Activated CD4-positive, alpha-beta T cell treated with anti-CD3 and anti-CD28 coated beads for 4 hours (primary cell): ENCODE data around the gene GTPBP3.
"Not testable (repeated sequence)": the region's sequence is repeated elsewhere in the genome, so short reads cannot be mapped to it uniquely, and the experiment has no call there.

Experiments used
- DNase-seq, 2 donors: peaks; one replicate each; pipeline ENCODE4 v3.0.0-alpha.2; 2020

The GTPBP3 gene

GRCh38 chr19:17341845-17342244 lies 4.5 kb downstream of the GTPBP3 start:
- DNase-seq, result no peak

DNA sequence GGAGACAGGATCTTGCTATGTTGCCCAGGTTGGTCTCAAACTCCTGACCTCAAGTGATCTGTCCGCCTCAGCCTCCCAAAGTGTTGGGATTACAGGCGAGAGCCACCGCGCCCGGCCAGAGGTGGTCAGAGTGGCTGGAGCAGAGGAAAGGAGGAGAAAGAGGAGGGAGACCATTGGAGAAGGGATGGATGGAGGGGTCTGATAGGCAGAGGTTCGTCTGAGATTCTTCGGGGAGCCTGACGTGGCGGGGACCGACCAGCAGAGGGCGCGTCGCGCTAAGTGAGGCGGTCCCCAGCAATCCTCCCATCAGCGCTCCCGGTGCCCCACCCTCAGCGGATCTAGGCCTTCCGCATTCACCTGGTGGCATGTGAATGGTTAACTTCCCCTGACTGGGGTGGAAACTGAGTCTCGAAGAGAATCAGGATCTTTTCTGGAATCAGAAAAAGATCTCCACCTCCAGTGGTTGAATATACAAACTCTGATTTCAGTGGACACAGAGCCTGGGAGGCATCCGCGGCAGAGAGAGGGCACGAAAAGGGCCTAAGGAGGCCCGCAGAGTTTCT lies 8.8 kb downstream of the GTPBP3 start:
- peak; percentile 64 to 78 for DNase-seq

DNA sequence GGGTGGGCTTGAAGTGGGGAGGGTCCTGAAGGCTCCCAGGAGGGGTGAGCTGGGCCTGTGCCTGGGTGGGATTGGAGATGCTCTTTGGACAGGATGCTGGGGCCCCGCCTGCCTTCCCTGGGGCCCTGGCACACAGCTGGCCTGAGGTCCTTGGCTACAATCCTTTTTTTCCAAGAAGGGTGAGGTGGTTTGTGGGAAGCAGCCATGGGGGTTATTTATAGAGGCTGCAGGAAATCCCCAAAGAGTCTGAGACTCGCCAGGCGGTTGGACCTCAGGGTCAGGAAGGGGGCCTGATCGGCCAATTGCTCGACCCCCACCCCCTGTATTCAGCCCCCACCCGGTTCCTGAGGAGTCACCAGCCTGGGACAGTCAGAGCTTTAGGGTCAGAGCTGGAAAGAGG lies 10.0 kb downstream of the GTPBP3 start:
- no peak for DNase-seq

DNA sequence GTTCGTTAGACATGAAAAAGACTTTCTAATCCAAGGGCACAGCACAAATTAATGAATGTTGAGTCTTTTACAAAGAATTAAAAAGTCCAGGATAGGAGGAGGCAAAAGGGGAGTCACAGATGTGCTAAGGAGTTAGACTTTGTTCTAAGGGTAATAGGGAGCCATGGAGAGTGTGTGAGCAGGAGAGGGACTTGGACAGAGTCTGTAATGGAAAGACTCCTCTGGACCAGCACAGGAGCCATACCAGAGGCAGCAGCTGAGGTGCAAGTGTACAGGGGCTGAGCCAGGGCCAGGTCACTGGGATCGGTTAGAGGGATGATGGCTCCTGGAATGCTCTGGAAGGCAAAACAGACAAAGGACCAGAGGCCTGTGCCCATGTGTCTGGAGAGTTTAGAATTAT lies 10.5 kb downstream of the GTPBP3 start:
- no peak for DNase-seq

- DNase-seq, result no peak
These were observed 11.3 kb downstream of the GTPBP3 start for GRCh38 chr19:17348700-17349099.

DNA sequence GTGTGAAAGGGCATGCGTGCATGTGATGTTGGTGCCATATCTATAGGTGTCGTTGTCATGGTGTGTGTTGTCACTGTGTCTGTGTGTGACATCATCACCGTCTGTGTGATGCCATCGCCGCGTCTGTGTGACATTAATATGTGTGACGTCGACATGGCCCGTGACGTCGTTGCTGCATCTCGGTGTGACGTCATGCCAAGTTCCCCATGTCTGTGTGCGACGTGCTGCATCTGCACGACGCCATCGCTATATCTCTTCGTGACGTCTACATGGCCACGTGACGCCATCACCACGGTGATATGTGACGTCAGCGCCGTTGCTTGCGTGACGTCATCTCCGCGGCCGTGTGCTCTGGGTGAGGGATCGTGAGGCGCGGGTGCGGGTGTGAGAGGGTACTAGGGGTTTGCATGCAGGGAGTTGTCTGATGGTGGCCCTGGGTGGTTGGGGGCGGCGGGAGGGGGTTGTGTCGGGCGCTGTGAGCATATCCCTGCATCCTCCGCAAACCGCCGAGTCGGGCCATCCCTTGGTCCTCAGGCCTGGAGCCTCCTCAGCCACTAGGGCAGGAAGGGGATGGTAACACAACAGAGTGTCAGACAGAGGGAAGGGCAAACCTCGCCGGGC lies 14.6 kb downstream of the GTPBP3 start:
- no peak for DNase-seq

- DNase-seq, result no peak
These were observed 15.4 kb downstream of the GTPBP3 start for GRCh38 chr19:17352608-17353280.

GRCh38 chr19:17353386-17353785 lies 16.0 kb downstream of the GTPBP3 start:
- DNase-seq, result no peak

DNA sequence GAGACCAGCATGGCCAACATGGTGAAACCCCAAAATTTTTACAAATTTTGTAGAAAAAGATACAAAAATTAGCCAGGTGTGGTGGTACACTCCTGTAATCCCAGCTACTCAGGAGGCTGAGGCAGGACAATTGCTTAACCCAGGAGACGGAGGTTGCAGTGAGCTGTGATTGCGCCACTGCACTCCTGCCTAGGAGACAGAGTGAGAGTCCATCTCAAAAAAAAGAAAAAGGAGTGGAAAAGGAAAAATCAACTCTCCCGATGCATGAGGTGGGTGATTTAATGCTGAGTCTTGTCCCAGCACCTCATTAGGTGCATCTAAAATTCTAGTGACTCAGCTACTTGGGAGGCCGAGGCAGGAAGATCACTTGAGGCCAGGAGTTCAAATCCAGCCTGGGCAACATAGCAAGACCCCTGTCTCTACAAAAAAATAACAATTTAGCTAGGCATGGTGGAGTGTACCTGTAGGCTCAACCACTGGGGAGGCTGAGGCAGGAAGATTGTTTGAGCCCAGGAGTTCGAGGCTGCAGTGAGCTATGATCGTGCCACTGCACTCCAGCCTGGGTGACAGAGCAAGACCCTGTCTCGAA lies 19.8 kb downstream of the GTPBP3 start:
- no peak for DNase-seq

DNA sequence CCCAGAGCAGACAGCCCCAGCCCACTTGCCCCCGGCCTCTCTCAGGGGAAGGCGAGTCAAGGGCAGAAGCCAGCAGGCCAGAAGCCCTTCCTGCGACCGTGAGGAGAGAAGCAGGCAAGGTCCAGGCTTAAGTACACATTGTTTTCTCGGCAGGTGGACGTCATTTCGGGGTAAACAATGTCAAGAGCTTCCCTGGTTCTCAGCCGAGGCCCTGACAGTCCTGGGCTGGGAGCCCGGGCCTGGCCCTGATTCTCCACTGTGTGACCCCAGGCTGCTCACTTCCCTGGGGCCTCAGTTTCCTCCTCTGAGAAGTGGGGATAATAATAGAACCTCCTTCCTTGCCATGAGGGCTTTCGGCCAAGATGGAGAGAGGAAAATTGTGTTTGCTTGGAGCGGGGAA lies 20.4 kb downstream of the GTPBP3 start:
- DNase-seq, result no peak

DNA sequence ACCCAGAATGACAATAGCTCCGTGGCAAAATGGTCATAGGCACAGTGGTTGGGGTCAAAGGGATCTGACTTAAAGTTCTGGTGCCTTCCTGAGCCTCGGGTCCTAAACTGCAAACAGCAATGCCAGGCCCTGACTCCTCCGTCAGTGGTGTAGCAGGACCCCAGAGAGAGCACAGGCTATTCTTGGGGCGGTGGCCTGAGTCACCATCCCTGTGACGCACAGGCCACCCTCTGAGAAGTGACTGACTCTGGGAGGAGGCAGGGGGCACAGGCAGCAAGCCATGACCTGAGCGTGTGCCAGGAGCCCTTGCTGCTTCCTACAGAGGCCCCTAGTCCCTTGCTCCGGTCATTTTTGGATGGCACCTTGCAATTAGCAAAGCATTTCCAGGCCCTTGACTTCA lies 21.0 kb downstream of the GTPBP3 start:
- no peak for DNase-seq

DNA sequence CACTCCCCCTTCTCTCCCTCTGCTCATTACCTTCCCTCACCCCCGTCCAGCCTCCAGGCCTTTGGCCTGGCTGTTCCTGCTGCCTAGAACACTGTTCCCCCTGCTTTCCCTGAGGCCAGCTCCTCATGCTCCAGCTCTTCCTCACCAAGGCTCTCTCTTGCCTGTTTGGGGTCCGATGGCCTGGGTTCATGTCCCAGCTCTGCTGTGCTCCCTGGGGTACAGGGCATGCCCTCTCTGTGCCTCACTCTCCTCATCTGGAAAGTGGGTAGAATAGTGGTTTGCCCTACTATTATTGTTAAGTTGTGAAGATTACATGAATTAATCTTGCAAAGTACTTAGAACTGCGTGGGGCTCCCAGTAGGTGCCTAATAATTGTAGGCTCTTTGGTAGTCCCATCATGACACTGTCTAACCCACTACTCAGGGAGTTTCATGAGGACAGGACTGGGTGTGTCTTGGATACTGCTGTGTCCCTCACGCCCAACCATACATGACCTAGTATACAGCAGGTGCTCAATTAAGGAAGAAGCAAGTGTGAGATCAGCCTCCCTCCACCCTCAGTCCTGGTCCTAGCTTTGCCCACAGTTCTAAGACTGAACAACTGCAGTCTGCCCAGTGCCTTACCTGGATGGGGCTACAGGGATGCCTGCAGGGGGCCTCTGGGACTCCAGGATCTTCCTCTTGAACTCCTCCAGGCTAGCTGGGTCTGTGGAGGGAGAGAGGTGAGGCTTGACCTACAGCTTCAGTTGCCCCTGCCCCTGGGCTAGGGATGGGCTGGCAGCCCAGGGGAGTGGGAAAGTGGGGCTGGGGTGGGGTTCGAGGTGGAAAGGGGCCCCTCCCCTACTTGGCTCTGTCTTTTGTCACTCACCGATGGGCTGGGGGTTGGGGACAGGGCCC lies 22.8 kb downstream of the GTPBP3 start:
- no peak for DNase-seq

DNA sequence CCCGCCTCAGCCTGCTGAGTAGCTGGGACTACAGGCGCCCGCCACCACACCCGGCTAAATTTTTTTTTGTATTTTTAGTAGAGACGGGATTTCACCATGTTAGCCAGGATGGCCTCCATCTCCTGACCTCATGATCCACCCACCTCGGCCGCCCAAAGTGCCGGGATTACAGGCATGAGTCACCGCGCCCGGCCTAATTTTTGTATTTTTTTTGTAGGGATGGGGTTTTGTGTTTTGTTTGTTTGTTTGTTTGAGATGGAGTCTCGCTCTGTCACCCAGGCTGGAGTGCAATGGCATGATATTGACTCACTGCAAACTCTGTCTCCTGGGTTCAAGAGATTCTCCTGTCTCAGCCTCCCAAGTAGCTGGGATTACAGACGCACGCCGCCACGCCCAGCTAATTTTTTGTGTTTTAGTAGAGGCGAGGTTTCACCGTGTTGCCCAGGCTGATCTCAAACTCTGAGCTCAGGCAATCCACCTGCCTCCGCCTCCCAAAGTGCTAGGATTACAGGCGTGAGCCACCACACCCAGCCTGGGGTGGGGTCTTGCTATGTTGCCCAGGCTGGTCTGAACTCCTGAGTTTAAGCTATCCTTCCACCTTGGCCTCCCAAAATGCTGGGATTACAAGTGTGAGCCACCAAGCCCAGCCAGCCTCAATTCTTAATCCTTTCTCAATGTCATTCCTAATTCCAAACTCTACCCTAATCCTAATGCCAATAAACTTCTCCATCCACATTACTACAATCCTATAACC lies 26.7 kb downstream of the GTPBP3 start:
- DNase-seq, result not testable (repeated sequence)

DNA sequence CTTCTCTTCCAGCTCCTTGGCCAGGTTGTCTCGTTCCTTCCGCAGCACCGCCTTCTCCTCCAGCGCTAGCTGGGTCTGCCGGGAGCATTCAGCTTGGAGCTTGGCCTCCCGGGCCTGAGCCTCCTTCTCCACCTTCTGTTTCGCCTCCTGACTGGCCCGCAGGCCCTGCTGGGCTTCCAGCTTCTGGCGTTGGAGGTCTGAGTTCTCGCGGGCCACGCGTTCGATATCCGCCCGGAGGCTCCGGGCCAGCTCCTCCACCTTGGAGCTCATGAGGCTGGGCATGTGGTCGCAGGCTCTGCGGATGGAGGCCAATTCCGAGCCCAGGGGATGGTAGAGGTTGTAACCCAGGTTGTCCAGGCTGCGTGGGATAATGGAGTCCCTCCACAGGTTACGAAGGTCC lies 28.0 kb downstream of the GTPBP3 start:
- DNase-seq, result no peak

GRCh38 chr19:17370026-17370587 lies 32.8 kb downstream of the GTPBP3 start:
- DNase-seq, result no peak

GRCh38 chr19:17376935-17377600 lies 39.7 kb downstream of the GTPBP3 start, which contains the start of gene PLVAP:
Gene PLVAP, minus strand, starts transcription at chr19:17377342. Its CDS starts 54 bp downstream, at chr19:17377288.
- no peak for DNase-seq

DNA sequence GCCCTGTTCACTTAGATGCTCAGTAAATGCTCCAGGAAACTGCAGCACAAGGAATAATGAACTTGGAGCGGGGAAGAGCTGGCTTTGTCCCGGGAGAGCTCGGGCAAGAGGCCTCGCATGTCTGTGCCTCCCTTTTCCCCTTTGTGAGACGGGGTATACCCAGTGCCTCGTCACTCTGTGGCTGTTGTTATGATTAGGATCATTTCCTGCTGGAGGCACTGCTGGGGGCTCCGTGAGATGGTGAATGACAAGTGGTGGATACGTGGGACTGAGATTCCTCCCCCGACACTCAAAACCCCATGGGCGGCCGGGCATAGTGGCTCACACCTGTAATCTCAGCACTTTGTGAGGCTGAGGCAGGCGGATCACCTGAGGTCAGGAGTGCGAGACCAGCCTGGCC lies 40.9 kb downstream of the GTPBP3 start:
- no peak for DNase-seq

GRCh38 chr19:17379221-17379631 lies 41.9 kb downstream of the GTPBP3 start:
- DNase-seq, result no peak

DNA sequence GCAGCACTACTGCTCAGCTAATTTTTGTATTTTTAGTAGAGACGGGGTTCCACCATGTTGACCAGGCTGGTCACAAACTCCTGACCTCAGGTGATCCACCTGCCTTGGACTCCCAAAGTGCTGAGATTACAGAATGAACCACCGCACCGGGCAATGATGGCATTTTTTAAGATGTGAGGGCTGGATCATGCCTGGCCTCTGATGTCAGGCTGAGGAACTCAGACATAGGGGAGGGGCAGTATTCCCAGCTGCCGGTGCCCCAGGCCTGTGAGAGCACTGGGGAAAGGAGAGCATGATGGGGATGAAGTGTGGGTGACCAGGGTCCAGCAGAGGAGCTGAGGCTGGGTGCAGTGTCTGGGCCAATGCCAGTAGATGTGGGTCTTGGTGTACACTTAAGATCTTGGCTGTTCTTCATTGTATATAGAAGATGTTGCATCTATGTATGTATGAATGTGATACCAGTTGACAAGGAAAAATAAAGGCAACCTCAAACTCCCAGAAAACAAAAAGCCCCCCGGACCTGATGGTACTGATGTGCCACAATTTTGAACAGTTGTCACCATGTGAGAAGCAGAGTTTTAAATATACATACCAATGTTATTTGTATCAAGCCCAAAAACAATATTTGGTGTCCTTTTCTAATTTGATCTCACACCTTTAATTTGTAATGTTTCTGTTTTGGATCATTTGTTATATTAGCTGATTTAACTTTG lies 43.2 kb downstream of the GTPBP3 start:
- no peak for DNase-seq

- peak; percentile 52 to 62 for DNase-seq
These were observed 48.7 kb downstream of the GTPBP3 start for GRCh38 chr19:17385878-17386611.
